ENCODE results near the gene TNFSF8.

TNFSF8 gene

DNA sequence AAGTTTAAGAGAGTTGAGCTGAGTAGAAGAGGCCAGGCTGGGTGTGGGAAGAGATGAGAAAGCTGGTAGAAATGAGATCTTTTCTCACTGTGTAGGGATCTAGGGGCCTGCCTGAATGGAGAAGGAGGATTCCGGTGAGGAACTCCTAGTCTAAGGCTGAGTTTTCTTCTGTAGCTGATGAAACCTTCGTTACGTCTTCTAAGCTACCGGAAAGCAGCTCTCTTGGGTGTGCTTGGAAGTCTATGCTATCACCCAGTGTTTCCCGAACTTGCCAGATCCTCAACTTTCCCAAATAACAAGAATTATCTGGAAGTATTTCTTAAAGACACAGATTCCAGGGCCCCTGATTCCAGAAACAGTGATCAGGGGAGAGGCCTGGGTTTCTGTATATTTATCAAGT lies 69.1 kb downstream of the TNFSF8 start:
- Mint-ChIP-seq H3K4me1 (ENCODE audit: low read depth) (no peaks in the 10 kb centered on the region), H3K4me3 (no peak overlapping the region), H3K9me3 (no peaks in the 10 kb centered on the region), H3K27me3 (peaks cover 1% of the 10 kb centered on the region), H3K27ac (no peak overlapping the region), H3K36me3 (ENCODE audit: low read depth) (no peaks in the 10 kb centered on the region)
- intact Hi-C loops (cut with micrococcal nuclease): no loop called here

DNA sequence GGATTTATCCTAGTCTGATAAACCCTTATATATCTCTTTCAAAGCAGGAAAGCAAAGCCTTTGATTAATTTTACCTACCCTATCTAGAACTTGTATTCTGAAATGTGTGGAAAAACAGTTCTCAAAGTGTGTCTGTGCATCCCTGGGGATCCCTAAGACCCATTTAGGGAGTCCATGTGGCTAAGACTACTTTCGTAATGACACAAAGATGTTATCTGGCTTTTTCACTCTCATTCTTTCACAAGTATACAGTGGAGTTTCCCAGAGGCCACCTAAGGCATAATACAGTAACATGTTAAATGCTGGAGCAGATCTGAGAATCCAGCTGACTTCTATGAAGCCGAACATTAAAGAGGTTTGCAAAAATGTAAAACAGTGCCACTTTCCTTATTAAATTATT lies 70.2 kb downstream of the TNFSF8 start:
- intact Hi-C loops (cut with micrococcal nuclease): no loop called here

DNA sequence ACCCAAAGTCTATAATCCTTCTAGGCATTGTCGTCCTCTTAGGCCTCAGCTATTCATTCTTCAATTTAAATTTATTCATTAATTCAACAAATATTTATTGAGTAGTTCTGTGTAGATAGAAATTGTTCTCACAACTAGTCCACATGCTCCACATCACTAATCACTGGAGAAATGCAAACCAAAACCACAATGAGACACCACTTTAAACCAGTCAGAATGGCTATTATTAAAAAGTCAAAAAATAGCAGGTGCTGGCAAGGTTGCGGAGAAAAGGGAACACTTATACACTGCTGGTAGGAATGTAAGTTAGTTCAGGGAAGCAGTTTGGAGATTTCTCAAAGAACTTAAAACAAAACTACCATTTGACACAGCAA lies 73.5 kb downstream of the TNFSF8 start:
- intact Hi-C loops (cut with micrococcal nuclease): no loop called here
- H3K27ac Mint-ChIP-seq: no peak overlapping the region
- peaks cover 14% of the 10 kb centered on the region for H3K4me1 Mint-ChIP-seq (ENCODE audit: low read depth)
- peaks cover 1% of the 10 kb centered on the region for H3K27me3 Mint-ChIP-seq
- no peak overlapping the region for H3K4me3 Mint-ChIP-seq
- no peaks in the 10 kb centered on the region for H3K36me3 Mint-ChIP-seq (ENCODE audit: low read depth)
- no peaks in the 10 kb centered on the region for H3K9me3 Mint-ChIP-seq

More for the DNA sequence above, 70.2 kb downstream of the TNFSF8 start:
- Mint-ChIP-seq H3K36me3 (ENCODE audit: low read depth) (no peaks in the 10 kb centered on the region), H3K4me1 (ENCODE audit: low read depth) (no peaks in the 10 kb centered on the region), H3K4me3 (no peak overlapping the region), H3K9me3 (no peaks in the 10 kb centered on the region), H3K27me3 (peaks cover 1% of the 10 kb centered on the region), H3K27ac (no peak overlapping the region)

DNA sequence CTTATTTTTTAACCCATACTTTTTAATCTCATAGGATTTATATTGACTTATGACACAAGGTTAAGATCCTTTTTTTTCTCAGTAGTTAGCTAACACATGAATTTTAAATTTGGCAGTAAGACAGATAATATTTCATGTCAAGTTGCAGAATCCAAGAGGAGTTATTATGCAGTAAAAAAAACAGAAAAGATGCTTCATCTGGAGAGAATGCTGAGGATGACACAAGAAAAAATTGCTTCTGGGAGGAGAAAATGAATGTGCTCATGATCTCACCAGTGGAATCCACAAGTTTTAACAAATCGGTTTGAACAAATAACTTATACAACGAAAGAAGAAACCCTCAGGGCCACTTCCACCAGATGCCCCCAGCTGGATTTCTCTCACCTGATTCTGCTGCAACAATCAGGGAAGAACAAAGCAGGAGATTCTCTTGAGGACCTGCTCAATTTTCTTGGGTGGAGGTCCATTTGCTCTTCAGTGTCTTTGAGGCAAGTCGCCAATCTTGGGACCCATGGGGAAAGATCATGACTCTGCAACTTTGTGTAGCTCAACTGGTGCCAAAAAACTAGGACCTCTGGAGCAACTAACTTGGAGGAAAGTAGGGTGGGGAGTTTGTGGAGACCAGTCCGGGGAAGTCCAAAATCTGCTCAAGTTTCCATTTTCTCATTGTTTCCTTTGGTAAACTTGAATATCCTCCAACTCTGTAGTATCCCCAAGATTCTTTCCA lies 74.0 kb downstream of the TNFSF8 start:
- Mint-ChIP-seq H3K27ac (no peak overlapping the region), H3K36me3 (ENCODE audit: low read depth) (no peaks in the 10 kb centered on the region), H3K9me3 (no peaks in the 10 kb centered on the region), H3K4me1 (ENCODE audit: low read depth) (peaks cover 19% of the 10 kb centered on the region), H3K27me3 (peaks cover 1% of the 10 kb centered on the region), H3K4me3 (no peak overlapping the region)
- intact Hi-C loops (cut with micrococcal nuclease): no loop called here

DNA sequence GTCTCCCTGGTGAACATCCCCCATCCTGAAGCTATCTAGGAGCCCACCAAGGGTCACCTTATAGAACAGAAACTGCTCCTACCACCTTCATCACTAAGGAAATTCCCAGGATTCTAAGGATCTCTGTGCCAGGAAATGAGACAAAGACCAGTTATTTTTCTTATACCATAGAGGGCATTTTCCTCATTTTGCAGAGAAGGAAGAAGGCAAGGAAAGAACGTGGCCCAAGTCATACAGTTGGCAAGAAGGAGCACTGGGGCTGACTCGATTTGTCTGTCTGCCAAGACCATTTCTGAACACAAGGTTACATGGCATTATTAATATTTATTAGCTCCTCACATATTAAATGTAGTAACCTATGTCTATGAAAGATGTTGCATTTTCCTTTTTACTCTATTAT lies 74.9 kb downstream of the TNFSF8 start:
- Mint-ChIP-seq H3K36me3 (ENCODE audit: low read depth) (no peaks in the 10 kb centered on the region), H3K9me3 (no peaks in the 10 kb centered on the region), H3K27me3 (peaks cover 1% of the 10 kb centered on the region), H3K4me3 (no peak overlapping the region), H3K4me1 (ENCODE audit: low read depth) (peaks cover 25% of the 10 kb centered on the region), H3K27ac (no peak overlapping the region)
- intact Hi-C loops (cut with micrococcal nuclease): no loop called here

DNA sequence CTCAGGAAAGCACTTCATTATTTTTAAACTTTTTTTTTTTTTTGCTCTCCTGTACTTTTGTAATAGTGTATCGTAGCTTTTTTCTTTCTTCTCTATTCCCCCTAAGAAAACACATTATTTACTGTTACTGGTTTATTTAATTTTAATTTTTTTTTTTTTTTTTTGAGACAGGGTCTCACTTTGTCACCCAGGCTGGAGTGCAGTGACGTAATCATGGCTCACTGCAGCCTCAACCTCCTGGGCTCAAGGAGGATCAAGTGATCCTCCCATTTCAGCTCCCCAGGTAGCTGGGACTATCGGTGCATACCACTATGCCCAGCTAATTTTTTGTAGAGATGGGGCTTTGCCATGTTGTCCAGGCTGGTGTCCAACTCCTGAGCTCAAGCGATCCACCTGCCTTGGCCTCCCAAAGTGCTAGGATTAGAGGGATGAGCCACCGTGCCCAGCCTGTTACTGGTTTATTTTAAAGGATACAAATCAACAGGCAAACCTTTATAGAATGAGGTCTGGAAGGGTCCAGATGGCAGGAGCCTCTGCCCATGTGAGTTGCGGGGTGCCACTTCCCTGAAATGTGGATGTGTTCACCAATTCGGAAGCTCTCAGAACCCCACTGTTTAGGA lies 75.5 kb downstream of the TNFSF8 start:
- peaks cover 1% of the 10 kb centered on the region for H3K27me3 Mint-ChIP-seq
- intact Hi-C loops (cut with micrococcal nuclease): no loop called here
- H3K9me3 Mint-ChIP-seq: no peaks in the 10 kb centered on the region
- no peaks in the 10 kb centered on the region for H3K36me3 Mint-ChIP-seq (ENCODE audit: low read depth)
- H3K4me1 Mint-ChIP-seq (ENCODE audit: low read depth): peaks cover 25% of the 10 kb centered on the region
- H3K27ac Mint-ChIP-seq: no peak overlapping the region
- H3K4me3 Mint-ChIP-seq: no peak overlapping the region

DNA sequence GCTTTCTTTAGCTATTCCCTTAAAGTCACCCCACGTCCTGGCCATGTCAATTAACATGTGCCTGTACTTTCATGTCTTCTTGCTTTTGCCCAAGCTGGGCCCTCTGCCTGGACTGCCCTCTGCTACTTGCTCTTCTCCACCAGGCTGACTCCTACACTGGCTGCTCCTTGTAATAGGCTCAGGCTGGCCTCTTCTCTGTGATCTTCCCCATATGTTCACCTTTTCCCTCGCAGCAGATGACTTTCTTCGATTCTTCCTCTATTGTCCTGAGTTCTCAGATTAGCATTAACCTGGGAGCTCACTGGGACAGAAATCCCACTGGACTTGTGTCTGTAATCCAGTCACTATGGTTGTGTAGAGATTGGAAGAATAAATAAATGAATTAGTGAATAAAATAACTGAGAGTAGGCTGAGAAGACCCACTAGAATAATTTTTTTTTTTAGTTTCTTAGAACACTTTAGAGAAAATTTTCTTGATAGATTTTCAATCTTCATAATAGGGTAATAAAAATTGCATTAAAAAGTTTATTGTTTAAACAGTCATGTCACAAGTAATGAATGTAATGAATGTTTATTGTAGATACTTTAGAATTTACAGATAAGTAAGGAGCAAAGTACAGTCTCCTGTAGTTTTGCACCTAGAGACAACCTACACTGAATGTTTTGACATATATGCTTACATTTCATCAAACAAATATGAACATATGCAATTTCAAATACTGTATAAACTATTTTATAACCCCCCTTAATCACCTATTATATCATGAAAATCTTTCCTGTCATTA lies 77.1 kb downstream of the TNFSF8 start:
- intact Hi-C loops (cut with micrococcal nuclease): no loop called here
- no peaks in the 10 kb centered on the region for H3K9me3 Mint-ChIP-seq

DNA sequence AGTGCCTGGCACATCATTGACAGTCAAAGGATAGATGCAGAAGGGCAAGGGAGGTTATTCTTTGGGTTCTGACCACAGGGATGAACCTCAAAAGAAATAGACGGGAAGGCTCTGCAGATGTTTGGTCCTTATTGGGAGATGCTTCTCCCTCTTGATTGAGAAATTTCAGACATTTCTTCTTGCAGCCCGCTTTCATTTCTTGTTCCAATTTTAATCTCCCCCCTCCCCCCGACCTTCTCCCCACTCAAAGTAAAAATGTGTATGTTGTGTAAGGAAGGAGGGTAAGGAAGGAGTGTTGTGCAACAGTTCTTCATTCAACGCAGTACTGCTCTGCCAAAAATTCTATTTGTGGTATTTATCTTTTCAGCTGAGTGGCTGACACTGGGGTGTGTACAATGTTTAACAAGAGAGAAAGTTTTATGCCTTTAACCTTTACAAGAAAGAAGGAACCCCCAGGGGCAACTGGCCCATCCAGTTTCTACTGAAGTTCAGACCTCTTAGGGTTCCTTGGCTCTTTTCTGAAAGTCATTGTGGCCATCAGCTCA lies 78.3 kb downstream of the TNFSF8 start:
- intact Hi-C loops (cut with micrococcal nuclease): no loop called here
- H3K4me1 Mint-ChIP-seq (ENCODE audit: low read depth): peaks cover 25% of the 10 kb centered on the region
- no peaks in the 10 kb centered on the region for H3K36me3 Mint-ChIP-seq (ENCODE audit: low read depth)
- H3K9me3 Mint-ChIP-seq: no peaks in the 10 kb centered on the region
- H3K27me3 Mint-ChIP-seq: peaks cover 1% of the 10 kb centered on the region
- H3K27ac Mint-ChIP-seq: no peak overlapping the region
- H3K4me3 Mint-ChIP-seq: no peak overlapping the region

More for the DNA sequence above, 77.1 kb downstream of the TNFSF8 start:
- H3K4me1 Mint-ChIP-seq (ENCODE audit: low read depth): peaks cover 25% of the 10 kb centered on the region
- H3K4me3 Mint-ChIP-seq: no peak overlapping the region
- H3K27ac Mint-ChIP-seq: no peak overlapping the region
- peaks cover 1% of the 10 kb centered on the region for H3K27me3 Mint-ChIP-seq
- no peaks in the 10 kb centered on the region for H3K36me3 Mint-ChIP-seq (ENCODE audit: low read depth)

DNA sequence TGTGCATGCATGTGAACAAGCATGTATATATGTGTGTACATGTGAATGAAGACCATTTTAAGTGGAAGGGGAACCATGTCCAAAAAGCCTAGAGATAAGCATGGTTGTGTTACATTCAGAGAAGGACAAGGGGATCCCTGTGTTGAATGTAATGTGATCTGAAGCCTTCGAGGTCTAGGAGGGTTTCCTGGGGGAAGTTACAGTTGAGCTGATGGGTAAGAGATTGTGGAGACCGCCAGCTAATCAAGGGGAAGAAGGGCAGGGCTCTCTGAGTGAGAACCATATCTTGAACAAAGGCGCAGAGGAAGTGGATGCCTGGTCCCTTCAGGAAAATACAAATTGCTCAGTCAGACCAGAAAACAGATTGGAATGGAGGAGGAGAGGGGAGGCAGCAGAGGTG lies 79.1 kb downstream of the TNFSF8 start:
- Mint-ChIP-seq H3K4me3 (no peak overlapping the region), H3K27me3 (no peaks in the 10 kb centered on the region), H3K27ac (no peak overlapping the region), H3K4me1 (ENCODE audit: low read depth) (peaks cover 25% of the 10 kb centered on the region), H3K9me3 (no peaks in the 10 kb centered on the region), H3K36me3 (ENCODE audit: low read depth) (no peaks in the 10 kb centered on the region)
- intact Hi-C loops (cut with micrococcal nuclease): no loop called here
